CD14-positive monocyte (primary cell): ENCODE results near the gene SLX9. TPM values are rescaled to one million over a fixed set of nuclear protein-coding genes. Genes with fewer than 3 reads are reported as not detected.

Experiments used
- DNase-seq, 3 donors: peaks; one replicate each; pipeline ENCODE4 v3.0.0-alpha.2; 2011 to 2022
- H2AFZ ChIP-seq: 2 replicates; pipeline ENCODE4 v1.6.0; 2012; ENCODE audit warnings: mild to moderate bottlenecking, low read depth, low read length, inconsistent platforms; ENCODE audit not compliant: insufficient read depth, poor library complexity, severe bottlenecking
- H3K27ac ChIP-seq, 2 donors: 1 replicate in 1 of 2; 2 replicates in 1 of 2; pipeline ENCODE4 v1.5.1; 2012 to 2013; ENCODE audit warnings: low read length in 2 of 2, control low read depth in 1 of 2, inconsistent platforms in 1 of 2, low read depth in 1 of 2, mild to moderate bottlenecking in 1 of 2
- H3K27me3 ChIP-seq, 2 donors: one replicate each; pipeline versions ENCODE4 v1.6.0 to v1.6.1; 2011 to 2013; ENCODE audit warnings: low read length in 2 of 2; ENCODE audit not compliant: control insufficient read depth in 2 of 2, insufficient read depth in 2 of 2
- H3K36me3 ChIP-seq, 2 donors: replicated peaks in 1 of 2; 1 replicate in 1 of 2; 2 replicates in 1 of 2; pipeline versions ENCODE4 v1.5.1 to v1.6.1; 2012 to 2013; ENCODE audit warnings: low read length in 2 of 2, control low read depth in 1 of 2, inconsistent platforms in 1 of 2, mild to moderate bottlenecking in 1 of 2; ENCODE audit not compliant: insufficient read depth in 2 of 2, control insufficient read depth in 1 of 2
- H3K4me1 ChIP-seq, 2 donors: 1 replicate in 1 of 2; 2 replicates in 1 of 2; pipeline versions ENCODE4 v1.5.1 to v1.6.1; 2012 to 2013; ENCODE audit warnings: low read length in 2 of 2, control low read depth in 1 of 2, inconsistent platforms in 1 of 2, mild to moderate bottlenecking in 1 of 2, moderate library complexity in 1 of 2; ENCODE audit not compliant: insufficient read depth in 2 of 2, control insufficient read depth in 1 of 2
- H3K4me2 ChIP-seq: replicated peaks from 2 replicates; pipeline ENCODE3; 2012; ENCODE audit warnings: low read length, moderate library complexity, mild to moderate bottlenecking; ENCODE audit not compliant: poor library complexity, severe bottlenecking; ENCODE audit errors: extremely low read depth
- H3K4me3 ChIP-seq, 3 experiments: fragments of 200-600 bp in 1 of 3; sonication (generic) in 1 of 3; replicated peaks in 1 of 3; 1 replicate in 2 of 3; 2 replicates in 1 of 3; pipeline ENCODE4 v1.5.1; 2011 to 2013; ENCODE audit warnings: low read length in 3 of 3, mild to moderate bottlenecking in 3 of 3, control low read depth in 2 of 3, low read depth in 2 of 3, inconsistent platforms in 1 of 3, moderate library complexity in 1 of 3
- H3K79me2 ChIP-seq: 2 replicates; pipeline ENCODE4 v1.6.0; 2012; ENCODE audit warnings: mild to moderate bottlenecking, control low read depth, inconsistent platforms, low read length, moderate library complexity; ENCODE audit not compliant: insufficient read depth
- H3K9ac ChIP-seq: 2 replicates; pipeline ENCODE4 v1.6.0; 2017; ENCODE audit warnings: low read length, mild to moderate bottlenecking; ENCODE audit not compliant: insufficient read depth, poor library complexity, severe bottlenecking
- H3K9me3 ChIP-seq, 2 donors: replicated peaks in 1 of 2; 1 replicate in 1 of 2; 2 replicates in 1 of 2; pipeline versions ENCODE4 v1.5.1 to v1.6.1; 2012 to 2013; ENCODE audit warnings: low read length in 2 of 2, control low read depth in 1 of 2; ENCODE audit not compliant: control insufficient read depth in 1 of 2, insufficient read depth in 1 of 2
- H4K20me1 ChIP-seq: 2 replicates; pipeline ENCODE4 v1.6.0; 2012; ENCODE audit warnings: mild to moderate bottlenecking, low read length, control low read depth, moderate library complexity; ENCODE audit not compliant: insufficient read depth
- H3K27ac Mint-ChIP-seq, 7 donors: one replicate each; pipeline ENCODE4 v1.8.0; 2020; ENCODE audit warnings: mild to moderate bottlenecking in 7 of 7, mixed read lengths in 7 of 7, moderate library complexity in 6 of 7, inconsistent platforms in 2 of 7
- H3K27me3 Mint-ChIP-seq, 3 donors: one replicate each; pipeline ENCODE4 v1.8.0; 2021 to 2022; ENCODE audit warnings: low read depth in 3 of 3, mild to moderate bottlenecking in 3 of 3, mixed read lengths in 3 of 3, moderate library complexity in 3 of 3, inconsistent platforms in 1 of 3
- H3K36me3 Mint-ChIP-seq, 2 donors: one replicate each; pipeline ENCODE4 v1.8.0; 2020; ENCODE audit warnings: mixed read lengths in 2 of 2, inconsistent platforms in 1 of 2, mild to moderate bottlenecking in 1 of 2
- H3K4me1 Mint-ChIP-seq: one replicate; pipeline ENCODE4 v1.8.0; 2020; ENCODE audit warnings: mild to moderate bottlenecking, mixed read lengths
- H3K4me3 Mint-ChIP-seq, 2 donors: one replicate each; pipeline ENCODE4 v1.8.0; 2020; ENCODE audit warnings: mild to moderate bottlenecking in 2 of 2, mixed read lengths in 2 of 2, moderate library complexity in 1 of 2
- H3K9me3 Mint-ChIP-seq, 7 donors: one replicate each; pipeline ENCODE4 v1.8.0; 2020 to 2022; ENCODE audit warnings: mixed read lengths in 7 of 7, mild to moderate bottlenecking in 6 of 7, moderate library complexity in 6 of 7, inconsistent platforms in 2 of 7
- CTCF ChIP-seq: fragments of 200-600 bp; IDR thresholded peaks from one replicate; pipeline ENCODE4 v1.8.0; 2022; ENCODE audit warnings: antibody characterized with exemption, mild to moderate bottlenecking
- whole genome bisulfite sequencing: methylation state at CpG from one replicate; pipeline ENCODE4 v1.1.5; 2013; ENCODE audit warnings: missing lambda C conversion rate; ENCODE audit not compliant: insufficient coverage; 5-methylcytosine and 5-hydroxymethylcytosine counted together
- intact Hi-C, 2 donors: fragments of 100-400 bp; cut with micrococcal nuclease; formaldehyde crosslinking; loops; one replicate each; pipeline versions ENCODE4 v1.15.0 to v1.15.1; 2023
- polyA plus RNA-seq, 3 donors: library from polyadenylated mRNA; depleted of rRNA in 1 of 3; unstranded in 2 of 3; stranded (reverse) in 1 of 3; fragments of 300-500 nt in 2 of 3; fragments of >200 nt in 1 of 3; fragmentation: Illumina TruSeq in 2 of 3; gene quantifications; 1 replicate in 2 of 3; 2 replicates in 1 of 3; pipeline ENCODE4 v1.2.3, GENCODE V29; 2012 to 2021

The SLX9 gene
- polyA plus RNA-seq, 3 donors: 7.5 to 9.0 (median 9.0) TPM

- Histone ChIP-seq H3K27me3 (no peaks in the 10 kb centered on the region), H3K4me2 (no peak overlapping the region), H3K9me3 (no peaks in the 10 kb centered on the region), H4K20me1 (no peaks in the 10 kb centered on the region), H3K4me3 (no peak overlapping the region), H3K27ac (no peak overlapping the region), H3K4me1 (no peaks in the 10 kb centered on the region), H3K9ac (no peak overlapping the region), H2AFZ (no peak overlapping the region), H3K36me3 (peaks cover 52 to 71% of the 10 kb centered on the region in 2 donors), H3K79me2 (no peaks in the 10 kb centered on the region)
- 99% methylated on average over 22 of the region's 26 CpGs for WGBS
- H3K27ac Mint-ChIP-seq: peak overlapping the region in 1 of 7 donors; percentile 33
- H3K4me1 Mint-ChIP-seq: peaks cover 3% of the 10 kb centered on the region
- no peak for TF ChIP-seq CTCF
- H3K9me3 Mint-ChIP-seq: no peaks in the 10 kb centered on the region
- DNase-seq: no peak
- peaks cover 0 to 1% (median 0%) of the 10 kb centered on the region in 3 donors for H3K27me3 Mint-ChIP-seq
- intact Hi-C loops: no loop called here
- no peak overlapping the region for H3K4me3 Mint-ChIP-seq
- peaks cover 66 to 92% of the 10 kb centered on the region in 2 donors for H3K36me3 Mint-ChIP-seq
Measured at GRCh38 chr21:44959376-44960091, 19.7 kb downstream of the SLX9 start.

GRCh38 chr21:44960141-44961092 lies 20.6 kb downstream of the SLX9 start:
- H2AFZ ChIP-seq: no peak overlapping the region
- no peak overlapping the region for H3K4me3 Mint-ChIP-seq
- peaks cover 8 to 9% of the 10 kb centered on the region in 2 donors for H3K4me1 ChIP-seq
- H3K27ac ChIP-seq: no peak overlapping the region
- H3K27me3 Mint-ChIP-seq: peaks cover 0 to 5% (median under 1%) of the 10 kb centered on the region in 3 donors
- H3K79me2 ChIP-seq: no peaks in the 10 kb centered on the region
- H3K4me3 ChIP-seq: no peak overlapping the region
- no peak overlapping the region for H3K9ac ChIP-seq
- intact Hi-C loops: no loop called here
- H4K20me1 ChIP-seq: no peaks in the 10 kb centered on the region
- no peak overlapping the region for H3K4me2 ChIP-seq
- DNase-seq: no peak
- TF ChIP-seq CTCF: no peak
- peaks cover 69 to 84% of the 10 kb centered on the region in 2 donors for H3K36me3 Mint-ChIP-seq
- H3K36me3 ChIP-seq: peaks cover 52 to 69% of the 10 kb centered on the region in 2 donors
- 95% methylated on average over 16 of the region's 23 CpGs for WGBS
- peaks cover 0 to 1% (median 0%) of the 10 kb centered on the region in 7 donors for H3K9me3 Mint-ChIP-seq
- peak overlapping the region in 2 of 7 donors; percentile 28 to 35 for H3K27ac Mint-ChIP-seq
- H3K4me1 Mint-ChIP-seq: peaks cover 12% of the 10 kb centered on the region
- no peaks in the 10 kb centered on the region for H3K9me3 ChIP-seq
- no peaks in the 10 kb centered on the region for H3K27me3 ChIP-seq
